Aorta (tissue), 5 donors: ENCODE results near the gene ANTXRL. TPM values are rescaled to one million over a fixed set of nuclear protein-coding genes. Genes with fewer than 3 reads are reported as not detected.
"Not testable (repeated sequence)": the region's sequence is repeated elsewhere in the genome, so short reads cannot be mapped to it uniquely, and the experiment has no call there.

Experiments
- ATAC-seq: fragments of 200-7000 bp; cut with Tn5 transposase; one replicate; pipeline ENCODE4 v1.9.1; 2022; ENCODE audit warnings: moderate library complexity; ENCODE audit not compliant: low FRiP score
- DNase-seq, 2 donors: peaks; one replicate each; pipeline ENCODE4 v3.0.0-alpha.2; 2020
- H3K27ac ChIP-seq, 2 donors: one replicate each; pipeline ENCODE4 v1.5.1; 2013; ENCODE audit warnings: low read length in 2 of 2, mild to moderate bottlenecking in 2 of 2, moderate library complexity in 2 of 2, control low read depth in 1 of 2, inconsistent platforms in 1 of 2, low read depth in 1 of 2
- H3K27me3 ChIP-seq, 2 donors: one replicate each; pipeline ENCODE4 v1.6.1; 2013; ENCODE audit warnings: control low read depth in 1 of 2, low read length in 1 of 2, mild to moderate bottlenecking in 1 of 2, moderate library complexity in 1 of 2; ENCODE audit not compliant: insufficient read depth in 2 of 2, control insufficient read depth in 1 of 2
- H3K36me3 ChIP-seq, 2 donors: one replicate each; pipeline ENCODE4 v1.6.1; 2013; ENCODE audit warnings: control low read depth in 1 of 2, low read length in 1 of 2, mild to moderate bottlenecking in 1 of 2; ENCODE audit not compliant: insufficient read depth in 2 of 2, control insufficient read depth in 1 of 2
- H3K4me1 ChIP-seq, 2 donors: one replicate each; pipeline ENCODE4 v1.6.1; 2013; ENCODE audit warnings: low read length in 2 of 2, control low read depth in 1 of 2, mild to moderate bottlenecking in 1 of 2, moderate library complexity in 1 of 2; ENCODE audit not compliant: insufficient read depth in 2 of 2, control insufficient read depth in 1 of 2
- H3K4me3 ChIP-seq, 2 donors: one replicate each; pipeline ENCODE4 v1.5.1; 2013; ENCODE audit warnings: low read length in 2 of 2, control low read depth in 1 of 2, mild to moderate bottlenecking in 1 of 2
- H3K9me3 ChIP-seq: one replicate; pipeline ENCODE4 v1.6.1; 2013; ENCODE audit warnings: mild to moderate bottlenecking, low read length; ENCODE audit not compliant: control insufficient read depth
- WGBS, 2 donors: extraction: QIAGEN DNeasy Blood & Tissue Kit; methylation state at CpG; one replicate each; pipeline ENCODE4 v1.1.7; 2013; 5-methylcytosine and 5-hydroxymethylcytosine counted together
- intact Hi-C, 2 donors: fragments of 100-400 bp; cut with DNase I; formaldehyde crosslinking; loops; one replicate each; pipeline versions ENCODE4 v1.14.2 to v1.15.0; 2022
- polyA plus RNA-seq, 2 donors: library from polyadenylated mRNA; stranded (reverse); fragments of 200-250 nt; gene quantifications; one replicate each; pipeline ENCODE4 v1.2.3, GENCODE V29; 2013
- total RNA-seq, 2 donors: library from RNA; stranded (reverse); fragmentation: NEBNext Ultra II Directional; extraction: Animal tissue kit (Norgen Biotek cat#: 25700); gene quantifications; one replicate each; pipeline ENCODE4 v1.2.1, GENCODE V29; 2021
- donor health status: healthy with polysubstance abuse.
- donor health status: Bipolar disorder and iron deficiency.
- donor health status: DM: no; HTN: no; CAD: no.
- donor health status: DM: no; HTN: no; CAD: no.
- donor health status: DM: yes; HTN: yes; CAD: no.

The ANTXRL gene
- total and polyA plus RNA-seq, 4 donors: 0.60 TPM; not detected in 3

GRCh38 chr10:46264737-46265368 lies 21.9 kb upstream of the ANTXRL start:
- H3K9me3 ChIP-seq: no peaks in the 10 kb centered on the region
- WGBS, 2 donors: 86 to 90% methylated on average over 8 of the region's 8 CpGs
- no peaks in the 10 kb centered on the region for H3K27me3 ChIP-seq
- no peak for DNase-seq
- H3K36me3 ChIP-seq: no peaks in the 10 kb centered on the region
- intact Hi-C loops: no loop called here
- H3K27ac ChIP-seq: no peak overlapping the region
- no peak for ATAC-seq
- no peak overlapping the region for H3K4me3 ChIP-seq
- no peaks in the 10 kb centered on the region for H3K4me1 ChIP-seq

- WGBS, 2 donors: 85 to 92% methylated on average over 6 of the region's 6 CpGs
- H3K27ac ChIP-seq, DNase-seq, ATAC-seq, intact Hi-C loops, H3K27me3 ChIP-seq, H3K4me1 ChIP-seq, H3K36me3 ChIP-seq, H3K4me3 ChIP-seq, H3K9me3 ChIP-seq: not testable (repeated sequence)
These were observed 21.1 kb upstream of the ANTXRL start for GRCh38 chr10:46265566-46266305.

- no peaks in the 10 kb centered on the region for H3K36me3 ChIP-seq
- DNase-seq: no peak
- H3K9me3 ChIP-seq: no peaks in the 10 kb centered on the region
- no peaks in the 10 kb centered on the region for H3K27me3 ChIP-seq
- H3K4me3 ChIP-seq: no peak overlapping the region
- ATAC-seq: no peak
- 56 to 75% methylated on average over 21 of the region's 21 CpGs for WGBS, 2 donors
- no peaks in the 10 kb centered on the region for H3K4me1 ChIP-seq
- intact Hi-C loops: no loop called here
- H3K27ac ChIP-seq: no peak overlapping the region
These were observed 20.4 kb upstream of the ANTXRL start for GRCh38 chr10:46266306-46266985.

- 87 to 92% methylated on average over 10 of the region's 10 CpGs for WGBS, 2 donors
- Histone ChIP-seq H3K36me3 (no peaks in the 10 kb centered on the region), H3K9me3 (no peaks in the 10 kb centered on the region), H3K4me1 (no peaks in the 10 kb centered on the region), H3K27ac (no peak overlapping the region), H3K27me3 (no peaks in the 10 kb centered on the region), H3K4me3 (no peak overlapping the region)
- DNase-seq: no peak
- intact Hi-C loops: no loop called here
- no peak for ATAC-seq
These were observed 19.4 kb upstream of the ANTXRL start for GRCh38 chr10:46267132-46267985.

GRCh38 chr10:46268076-46268881 lies 18.5 kb upstream of the ANTXRL start:
- no peak overlapping the region for H3K27ac ChIP-seq
- H3K27me3 ChIP-seq: no peaks in the 10 kb centered on the region
- H3K9me3 ChIP-seq: no peaks in the 10 kb centered on the region
- no peaks in the 10 kb centered on the region for H3K36me3 ChIP-seq
- no peaks in the 10 kb centered on the region for H3K4me1 ChIP-seq
- 66 to 80% methylated on average over 10 of the region's 10 CpGs for WGBS, 2 donors
- DNase-seq (no peak), ATAC-seq (no peak)
- no peak overlapping the region for H3K4me3 ChIP-seq
- intact Hi-C loops: no loop called here

- H3K4me3 ChIP-seq, ATAC-seq, H3K4me1 ChIP-seq, H3K36me3 ChIP-seq, H3K27me3 ChIP-seq, DNase-seq, intact Hi-C loops, H3K9me3 ChIP-seq, H3K27ac ChIP-seq: not testable (repeated sequence)
- 87 to 94% methylated on average over 3 of the region's 3 CpGs for WGBS, 2 donors
These were observed 17.2 kb upstream of the ANTXRL start for GRCh38 chr10:46269554-46270053.

GRCh38 chr10:46270086-46270811 lies 16.5 kb upstream of the ANTXRL start:
- intact Hi-C loops: no loop called here
- ATAC-seq: no peak
- 81 to 84% methylated on average over 7 of the region's 7 CpGs for WGBS, 2 donors
- no peaks in the 10 kb centered on the region for H3K27me3 ChIP-seq
- no peak overlapping the region for H3K4me3 ChIP-seq
- no peaks in the 10 kb centered on the region for H3K4me1 ChIP-seq
- no peaks in the 10 kb centered on the region for H3K9me3 ChIP-seq
- H3K27ac ChIP-seq: no peak overlapping the region
- no peaks in the 10 kb centered on the region for H3K36me3 ChIP-seq
- no peak for DNase-seq
